SK-N-SH treated with all-trans-retinoic acid at 6 μM for 48 hours (cell line): ENCODE results near the gene SPRR2G.
"Not testable (repeated sequence)": the region's sequence is repeated elsewhere in the genome, so short reads cannot be mapped to it uniquely, and the experiment has no call there.

Source experiments
- ATAC-seq: fragments of 200-7000 bp; cut with Tn5 transposase; 3 replicates; pipeline ENCODE4 v1.9.1; 2020; ENCODE audit warnings: mild to moderate bottlenecking, moderate library complexity
- ARNTL ChIP-seq: fragments of 450-650 bp; formaldehyde crosslinking; IDR thresholded peaks from 2 replicates; pipeline ENCODE4 v1.5.0; 2020; ENCODE audit warnings: low read depth, mild to moderate bottlenecking, moderate library complexity, borderline replicate concordance
- BACH2 ChIP-seq: fragments of 250-450 bp; sonication (Bioruptor Pico); IDR thresholded peaks from 2 replicates; pipeline ENCODE4 v1.9.0; 2021; ENCODE audit warnings: mild to moderate bottlenecking, borderline replicate concordance
- CSDC2 ChIP-seq: fragments of 250-450 bp; sonication (Bioruptor Pico); IDR thresholded peaks from 2 replicates; pipeline ENCODE4 v1.5.0; 2020; ENCODE audit warnings: mild to moderate bottlenecking, moderate library complexity
- ESRRG ChIP-seq: fragments of 250-450 bp; sonication (Bioruptor Pico); IDR thresholded peaks from 2 replicates; pipeline ENCODE4 v1.6.1; 2021; ENCODE audit warnings: mild to moderate bottlenecking
- GLIS3 ChIP-seq: fragments of 250-450 bp; sonication (Bioruptor Pico); IDR thresholded peaks from 2 replicates; pipeline ENCODE4 v1.5.0; 2020; ENCODE audit warnings: mild to moderate bottlenecking, moderate library complexity
- ISL1 ChIP-seq: fragments of 250-450 bp; sonication (Bioruptor Pico); IDR thresholded peaks from 2 replicates; pipeline ENCODE4 v2.1.2; 2022; ENCODE audit warnings: mild to moderate bottlenecking, moderate library complexity
- PATZ1 ChIP-seq: fragments of 250-450 bp; sonication (Bioruptor Pico); IDR thresholded peaks from 2 replicates; pipeline ENCODE4 v1.8.0; 2020; ENCODE audit warnings: mild to moderate bottlenecking, moderate library complexity, borderline replicate concordance
- PPARA ChIP-seq: fragments of 250-450 bp; sonication (Bioruptor Pico); IDR thresholded peaks from 2 replicates; pipeline ENCODE4 v1.5.0; 2020; ENCODE audit warnings: mild to moderate bottlenecking, borderline replicate concordance
- RARB ChIP-seq: fragments of 250-450 bp; sonication (Bioruptor Pico); IDR thresholded peaks from 2 replicates; pipeline ENCODE4 v1.8.0; 2021; ENCODE audit warnings: mild to moderate bottlenecking, moderate library complexity
- SNAI2 ChIP-seq: fragments of 250-450 bp; sonication (Bioruptor Pico); IDR thresholded peaks from 2 replicates; pipeline ENCODE4 v1.5.0; 2020; ENCODE audit warnings: mild to moderate bottlenecking, moderate library complexity
- TCF4 ChIP-seq: fragments of 250-450 bp; sonication (Bioruptor Pico); IDR thresholded peaks from 2 replicates; pipeline ENCODE4 v1.8.0; 2021; ENCODE audit warnings: mild to moderate bottlenecking, moderate library complexity, borderline replicate concordance
- TOX ChIP-seq: fragments of 250-450 bp; sonication (Bioruptor Pico); IDR thresholded peaks from 2 replicates; pipeline ENCODE4 v1.8.0; 2021; ENCODE audit warnings: mild to moderate bottlenecking, moderate library complexity, borderline replicate concordance
- TSHZ2 ChIP-seq: fragments of 250-450 bp; sonication (Bioruptor Pico); IDR thresholded peaks from 2 replicates; pipeline ENCODE4 v1.5.0; 2020; ENCODE audit warnings: mild to moderate bottlenecking, moderate library complexity
- ZC3H10 ChIP-seq: fragments of 250-450 bp; sonication (Bioruptor Pico); IDR thresholded peaks from 2 replicates; pipeline ENCODE4 v1.5.1; 2021; ENCODE audit warnings: mild to moderate bottlenecking, moderate library complexity
- ZFP3 ChIP-seq: fragments of 250-450 bp; sonication (Bioruptor Pico); IDR thresholded peaks from 2 replicates; pipeline ENCODE4 v1.5.0; 2020; ENCODE audit warnings: mild to moderate bottlenecking, moderate library complexity
- ZNF565 ChIP-seq: fragments of 450-650 bp; formaldehyde crosslinking; conservative IDR thresholded peaks from 2 replicates; pipeline ENCODE4 v1.5.0; 2020; ENCODE audit warnings: low read depth, mild to moderate bottlenecking, moderate library complexity
- ZNF70 ChIP-seq: fragments of 450-650 bp; formaldehyde crosslinking; IDR thresholded peaks from 2 replicates; pipeline ENCODE4 v1.5.0; 2020; ENCODE audit warnings: mild to moderate bottlenecking, moderate library complexity
- ZNF8 ChIP-seq: fragments of 450-650 bp; formaldehyde crosslinking; IDR thresholded peaks from 2 replicates; pipeline ENCODE4 v1.5.0; 2020; ENCODE audit warnings: mild to moderate bottlenecking, moderate library complexity
- TF ChIP-seq, protein P1 (sequence below): fragments of 250-450 bp; sonication (Bioruptor Pico); IDR thresholded peaks from 2 replicates; pipeline ENCODE4 v1.5.1; 2021; ENCODE audit warnings: mild to moderate bottlenecking, moderate library complexity
- TF ChIP-seq, protein P2 (sequence below): fragments of 250-450 bp; sonication (Bioruptor Pico); IDR thresholded peaks from 2 replicates; pipeline ENCODE4 v1.8.0; 2021; ENCODE audit warnings: low read depth, mild to moderate bottlenecking, moderate library complexity, borderline replicate concordance

Gene SPRR2G

GRCh38 chr1:153192697-153193096 is 42.0 kb upstream of the SPRR2G start (continued):
- no peak for TF ChIP-seq PATZ1 (CRISPR knock-in tag)
- no peak for TF ChIP-seq TCF4 (CRISPR knock-in tag)
- no peak for TF ChIP-seq TOX (CRISPR knock-in tag)
- TF ChIP-seq ZNF8 (CRISPR knock-in tag), result no peak
- no peak for TF ChIP-seq PPARA (CRISPR knock-in tag)

DNA sequence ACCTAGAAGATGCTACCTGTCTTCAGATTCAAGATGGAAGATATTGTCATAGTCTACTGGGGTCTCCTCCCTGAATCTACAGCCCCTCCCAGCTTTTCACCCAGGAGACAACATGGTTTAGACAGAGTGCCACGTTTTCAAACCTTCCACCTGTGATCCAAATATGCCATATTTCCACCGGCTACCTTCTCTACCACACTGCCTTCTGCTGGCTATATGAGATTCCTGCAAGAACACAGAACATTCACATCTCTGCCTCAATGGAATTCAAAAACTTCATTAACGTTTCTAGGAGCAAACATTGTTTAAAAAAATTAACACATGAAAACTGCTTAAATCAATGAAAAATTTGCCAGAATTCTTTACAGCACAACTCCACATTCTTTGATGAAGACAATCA is 39.7 kb upstream of the SPRR2G start:
- TF ChIP-seq RARB (CRISPR knock-in tag), result no peak
- no peak for TF ChIP-seq TSHZ2
- no peak for TF ChIP-seq ZFP3 (CRISPR knock-in tag)
- no peak for TF ChIP-seq TOX (CRISPR knock-in tag)
- no peak for TF ChIP-seq ZNF8 (CRISPR knock-in tag)
- TF ChIP-seq BACH2 (CRISPR knock-in tag), result no peak
- no peak for TF ChIP-seq ZNF70 (CRISPR knock-in tag)
- TF ChIP-seq ZC3H10 (CRISPR knock-in tag), result no peak
- TF ChIP-seq, protein P1, sequence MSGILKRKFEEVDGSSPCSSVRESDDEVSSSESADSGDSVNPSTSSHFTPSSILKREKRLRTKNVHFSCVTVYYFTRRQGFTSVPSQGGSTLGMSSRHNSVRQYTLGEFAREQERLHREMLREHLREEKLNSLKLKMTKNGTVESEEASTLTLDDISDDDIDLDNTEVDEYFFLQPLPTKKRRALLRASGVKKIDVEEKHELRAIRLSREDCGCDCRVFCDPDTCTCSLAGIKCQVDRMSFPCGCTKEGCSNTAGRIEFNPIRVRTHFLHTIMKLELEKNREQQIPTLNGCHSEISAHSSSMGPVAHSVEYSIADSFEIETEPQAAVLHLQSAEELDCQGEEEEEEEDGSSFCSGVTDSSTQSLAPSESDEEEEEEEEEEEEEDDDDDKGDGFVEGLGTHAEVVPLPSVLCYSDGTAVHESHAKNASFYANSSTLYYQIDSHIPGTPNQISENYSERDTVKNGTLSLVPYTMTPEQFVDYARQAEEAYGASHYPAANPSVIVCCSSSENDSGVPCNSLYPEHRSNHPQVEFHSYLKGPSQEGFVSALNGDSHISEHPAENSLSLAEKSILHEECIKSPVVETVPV (CRISPR knock-in tag), result no peak
- TF ChIP-seq PPARA (CRISPR knock-in tag), result no peak
- no peak for TF ChIP-seq ARNTL
- TF ChIP-seq, all 23 proteins: peak for 0
- ATAC-seq, result no peak

DNA sequence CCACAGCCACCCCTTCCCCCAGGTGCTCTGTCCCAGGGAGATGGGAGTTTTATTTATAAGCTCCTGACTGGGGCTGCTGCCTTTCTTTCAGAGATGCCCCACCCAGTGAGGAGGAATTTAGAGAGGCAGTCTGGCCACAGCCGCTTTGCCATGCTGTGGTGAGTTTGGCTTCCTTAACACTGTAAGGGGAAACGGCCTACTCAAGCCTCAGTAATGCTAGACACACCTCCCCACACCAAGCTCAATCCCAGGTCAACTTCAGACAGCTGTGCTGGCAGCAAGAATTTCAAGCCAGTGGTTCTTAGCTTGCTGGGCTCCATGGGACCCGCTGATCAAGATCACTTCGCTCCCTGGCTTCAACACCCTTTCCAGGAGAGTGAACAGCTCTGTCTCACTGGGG is 37.6 kb upstream of the SPRR2G start:
- not testable (repeated sequence) for ATAC-seq

DNA sequence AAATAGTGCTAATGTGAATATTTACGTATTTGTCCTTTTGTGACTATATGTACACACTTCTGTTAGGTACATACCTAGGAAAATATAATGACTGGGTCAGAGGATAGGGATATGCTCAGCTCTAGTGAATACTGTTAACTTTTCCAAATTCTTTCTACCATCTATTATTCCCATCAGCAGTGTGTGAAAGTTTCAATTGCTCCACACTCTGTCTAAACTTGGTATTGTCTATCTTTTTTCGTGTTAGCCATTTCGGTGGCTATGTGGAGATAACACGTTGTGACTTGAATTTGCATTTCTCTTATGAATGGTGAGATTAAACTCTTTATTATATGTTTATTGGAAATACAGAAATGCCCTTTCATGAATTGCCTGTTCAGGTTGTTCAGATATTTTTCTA is 29.9 kb upstream of the SPRR2G start:
- TF ChIP-seq, protein P1 (CRISPR knock-in tag), result no peak
- TF ChIP-seq ZNF8 (CRISPR knock-in tag) (no peak), GLIS3 (CRISPR knock-in tag) (no peak), ZFP3 (CRISPR knock-in tag) (no peak), ESRRG (CRISPR knock-in tag) (no peak), SNAI2 (no peak), BACH2 (CRISPR knock-in tag) (no peak), ISL1 (CRISPR knock-in tag) (no peak), ZNF565 (CRISPR knock-in tag) (no peak), ARNTL (no peak), CSDC2 (no peak)
- TF ChIP-seq, protein P2, sequence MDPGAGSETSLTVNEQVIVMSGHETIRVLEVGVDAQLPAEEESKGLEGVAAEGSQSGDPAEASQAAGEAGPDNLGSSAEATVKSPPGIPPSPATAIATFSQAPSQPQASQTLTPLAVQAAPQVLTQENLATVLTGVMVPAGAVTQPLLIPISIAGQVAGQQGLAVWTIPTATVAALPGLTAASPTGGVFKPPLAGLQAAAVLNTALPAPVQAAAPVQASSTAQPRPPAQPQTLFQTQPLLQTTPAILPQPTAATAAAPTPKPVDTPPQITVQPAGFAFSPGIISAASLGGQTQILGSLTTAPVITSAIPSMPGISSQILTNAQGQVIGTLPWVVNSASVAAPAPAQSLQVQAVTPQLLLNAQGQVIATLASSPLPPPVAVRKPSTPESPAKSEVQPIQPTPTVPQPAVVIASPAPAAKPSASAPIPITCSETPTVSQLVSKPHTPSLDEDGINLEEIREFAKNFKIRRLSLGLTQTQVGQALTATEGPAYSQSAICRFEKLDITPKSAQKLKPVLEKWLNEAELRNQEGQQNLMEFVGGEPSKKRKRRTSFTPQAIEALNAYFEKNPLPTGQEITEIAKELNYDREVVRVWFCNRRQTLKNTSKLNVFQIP (CRISPR knock-in tag), result no peak
- no peak for ATAC-seq
